HepG2 (cell line): ENCODE measurements around the gene BHLHE23. TPM values are rescaled to one million over a fixed set of nuclear protein-coding genes. Genes with fewer than 3 reads are reported as not detected.
A peak's percentile ranks its signal among the peaks of the same experiment; 100 is the strongest.

Source experiments
- AGO2 ChIP-seq: fragments of 200-400 bp; formaldehyde crosslinking; optimal IDR thresholded peaks from 2 replicates; pipeline ENCODE3; 2017; ENCODE audit warnings: mild to moderate bottlenecking, low read depth, low read length, moderate library complexity
- DNMT3B ChIP-seq: conservative IDR thresholded peaks from 2 replicates; pipeline ENCODE4 v1.6.1; 2016; ENCODE audit warnings: missing biosample characterization, control low read depth
- HDAC2 ChIP-seq: sonication (generic); formaldehyde crosslinking; IDR thresholded peaks from 2 replicates; pipeline ENCODE4 v1.4.0; 2020; ENCODE audit warnings: missing genetic modification reagents
- HHEX ChIP-seq: IDR thresholded peaks from 2 replicates; pipeline ENCODE4 v1.6.1; 2016; ENCODE audit warnings: control low read depth
- HOXD1 ChIP-seq: sonication (generic); formaldehyde crosslinking; IDR thresholded peaks from 2 replicates; pipeline ENCODE4 v1.5.0; 2020; ENCODE audit warnings: missing genetic modification reagents
- IRF9 ChIP-seq: sonication (generic); formaldehyde crosslinking; IDR thresholded peaks from 2 replicates; pipeline ENCODE4 v1.8.0; 2022; ENCODE audit warnings: missing genetic modification reagents, mild to moderate bottlenecking, borderline replicate concordance
- KDM3A ChIP-seq: IDR thresholded peaks from 2 replicates; pipeline ENCODE4 v1.6.1; 2018; ENCODE audit warnings: low read depth, missing compliant biosample characterization
- PHF5A ChIP-seq: IDR thresholded peaks from one replicate; pipeline ENCODE4 v1.6.1; 2018; ENCODE audit warnings: low read depth, missing genetic modification reagents; ENCODE audit not compliant: unreplicated experiment
- PPARG ChIP-seq: conservative IDR thresholded peaks from 2 replicates; pipeline ENCODE4 v1.6.1; 2016; ENCODE audit warnings: missing biosample characterization, missing genetic modification reagents
- RXRB ChIP-seq: IDR thresholded peaks from 2 replicates; pipeline ENCODE4 v1.6.1; 2016; ENCODE audit warnings: borderline replicate concordance, missing genetic modification reagents, missing compliant biosample characterization
- SCMH1 ChIP-seq: sonication (generic); formaldehyde crosslinking; IDR thresholded peaks from 2 replicates; pipeline ENCODE4 v1.9.0; 2021; ENCODE audit warnings: missing genetic modification reagents, mild to moderate bottlenecking, borderline replicate concordance
- TEAD3 ChIP-seq: optimal IDR thresholded peaks from 2 replicates; pipeline ENCODE3; 2016; ENCODE audit warnings: borderline replicate concordance
- THAP7 ChIP-seq: sonication (generic); formaldehyde crosslinking; IDR thresholded peaks from 2 replicates; pipeline ENCODE4 v1.8.1; 2023; ENCODE audit warnings: mild to moderate bottlenecking, missing genetic modification reagents
- TMF1 ChIP-seq: sonication (generic); formaldehyde crosslinking; IDR thresholded peaks from 2 replicates; pipeline ENCODE4 v1.8.1; 2022; ENCODE audit warnings: low read depth, missing genetic modification reagents
- ZNF124 ChIP-seq: sonication (generic); formaldehyde crosslinking; IDR thresholded peaks from 2 replicates; pipeline ENCODE4 v1.4.0; 2020; ENCODE audit warnings: missing genetic modification reagents
- ZNF432 ChIP-seq: sonication (generic); formaldehyde crosslinking; IDR thresholded peaks from 2 replicates; pipeline ENCODE4 v1.5.0; 2020; ENCODE audit warnings: missing genetic modification reagents, mild to moderate bottlenecking, borderline replicate concordance
- ZNF550 ChIP-seq: sonication (generic); formaldehyde crosslinking; IDR thresholded peaks from 2 replicates; pipeline ENCODE4 v1.4.0; 2020; ENCODE audit warnings: mild to moderate bottlenecking, missing genetic modification reagents, borderline replicate concordance
- ZNF552 ChIP-seq: sonication (generic); formaldehyde crosslinking; IDR thresholded peaks from 2 replicates; pipeline ENCODE4 v1.9.0; 2022; ENCODE audit warnings: missing genetic modification reagents, mild to moderate bottlenecking, borderline replicate concordance
- ZNF660 ChIP-seq: sonication (generic); formaldehyde crosslinking; IDR thresholded peaks from 2 replicates; pipeline ENCODE4 v1.5.1; 2020; ENCODE audit warnings: mild to moderate bottlenecking, low read depth, missing genetic modification reagents, borderline replicate concordance
- ZNF737 ChIP-seq: sonication (generic); formaldehyde crosslinking; IDR thresholded peaks from 2 replicates; pipeline ENCODE4 v1.5.0; 2020; ENCODE audit warnings: missing genetic modification reagents, mild to moderate bottlenecking, borderline replicate concordance
- ZSCAN31 ChIP-seq: sonication (generic); formaldehyde crosslinking; IDR thresholded peaks from 2 replicates; pipeline ENCODE4 v1.5.0; 2020; ENCODE audit warnings: low read depth, mild to moderate bottlenecking, missing genetic modification reagents
- polyA plus RNA-seq, 8 experiments: library from polyadenylated mRNA; depleted of rRNA in 3 of 8; stranded (reverse) in 7 of 8; unstranded in 1 of 8; fragments of >200 nt; fragmentation: Illumina TruSeq in 4 of 8; extraction: Trizol in 4 of 8; gene quantifications; 2 replicates each; pipeline versions ENCODE4 v1.2.1 to v1.2.3, GENCODE V29; 2011 to 2016; ENCODE audit warnings: low read depth in 4 of 8, missing spikeins in 1 of 8, mixed read lengths in 1 of 8; ENCODE audit not compliant: insufficient read depth in 1 of 8
- total RNA-seq, 5 experiments: library from RNA; depleted of rRNA; stranded (reverse); fragments of >200 nt; fragmentation: Illumina TruSeq; extraction: Trizol; gene quantifications; 2 replicates each; pipeline ENCODE4 v1.2.3, GENCODE V29; 2016; ENCODE audit warnings: low read depth in 1 of 5
- TF ChIP-seq, protein P1 (sequence below): sonication (generic); formaldehyde crosslinking; IDR thresholded peaks from 2 replicates; pipeline ENCODE4 v1.4.0; 2020; ENCODE audit warnings: mild to moderate bottlenecking, low read depth, missing genetic modification reagents
- TF ChIP-seq, protein P2 (sequence below): sonication (generic); formaldehyde crosslinking; conservative IDR thresholded peaks from 2 replicates; pipeline ENCODE4 v1.4.0; 2020; ENCODE audit warnings: missing genetic modification reagents
- TF ChIP-seq, protein P3 (sequence below): sonication (generic); formaldehyde crosslinking; conservative IDR thresholded peaks from 2 replicates; pipeline ENCODE4 v1.8.0; 2022; ENCODE audit warnings: mild to moderate bottlenecking, moderate library complexity, missing genetic modification reagents

BHLHE23 gene
- total and polyA plus RNA-seq, 2 of the 13 experiments (the other 11 are each of a cell fraction or from before 2014, with no cell fraction given), result not detected

GRCh38 chr20:62966212-62967148, 40.3 kb downstream of the BHLHE23 start (continued):
- TF ChIP-seq ZNF737 (CRISPR knock-in tag) (0 out of 2 replicates have a peak, but pooled peaks have one; percentile 36), ZNF660 (CRISPR knock-in tag) (no peak), ZNF124 (CRISPR knock-in tag) (no peak), ZSCAN31 (no peak), IRF9 (CRISPR knock-in tag) (no peak), AGO2 (peak; percentile 49), TMF1 (no peak), RXRB (CRISPR knock-in tag) (no peak), KDM3A (no peak), THAP7 (CRISPR knock-in tag) (no peak), HHEX (CRISPR knock-in tag) (no peak), ZNF432 (CRISPR knock-in tag) (0 out of 2 replicates have a peak, but pooled peaks have one; percentile 27), ZNF552 (no peak), HOXD1 (CRISPR knock-in tag) (no peak), TEAD3 (CRISPR knock-in tag) (no peak), PHF5A (no peak), PPARG (CRISPR knock-in tag) (no peak), ZNF550 (no peak), HDAC2 (no peak), SCMH1 (CRISPR knock-in tag) (peak; percentile 43; the same call in 1 of the 2 replicates), DNMT3B (CRISPR knock-in tag) (no peak)
- TF ChIP-seq, protein P1, sequence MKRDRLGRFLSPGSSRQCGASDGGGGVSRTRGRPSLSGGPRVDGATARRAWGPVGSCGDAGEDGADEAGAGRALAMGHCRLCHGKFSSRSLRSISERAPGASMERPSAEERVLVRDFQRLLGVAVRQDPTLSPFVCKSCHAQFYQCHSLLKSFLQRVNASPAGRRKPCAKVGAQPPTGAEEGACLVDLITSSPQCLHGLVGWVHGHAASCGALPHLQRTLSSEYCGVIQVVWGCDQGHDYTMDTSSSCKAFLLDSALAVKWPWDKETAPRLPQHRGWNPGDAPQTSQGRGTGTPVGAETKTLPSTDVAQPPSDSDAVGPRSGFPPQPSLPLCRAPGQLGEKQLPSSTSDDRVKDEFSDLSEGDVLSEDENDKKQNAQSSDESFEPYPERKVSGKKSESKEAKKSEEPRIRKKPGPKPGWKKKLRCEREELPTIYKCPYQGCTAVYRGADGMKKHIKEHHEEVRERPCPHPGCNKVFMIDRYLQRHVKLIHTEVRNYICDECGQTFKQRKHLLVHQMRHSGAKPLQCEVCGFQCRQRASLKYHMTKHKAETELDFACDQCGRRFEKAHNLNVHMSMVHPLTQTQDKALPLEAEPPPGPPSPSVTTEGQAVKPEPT (CRISPR knock-in tag), result no peak
- TF ChIP-seq, protein P2, sequence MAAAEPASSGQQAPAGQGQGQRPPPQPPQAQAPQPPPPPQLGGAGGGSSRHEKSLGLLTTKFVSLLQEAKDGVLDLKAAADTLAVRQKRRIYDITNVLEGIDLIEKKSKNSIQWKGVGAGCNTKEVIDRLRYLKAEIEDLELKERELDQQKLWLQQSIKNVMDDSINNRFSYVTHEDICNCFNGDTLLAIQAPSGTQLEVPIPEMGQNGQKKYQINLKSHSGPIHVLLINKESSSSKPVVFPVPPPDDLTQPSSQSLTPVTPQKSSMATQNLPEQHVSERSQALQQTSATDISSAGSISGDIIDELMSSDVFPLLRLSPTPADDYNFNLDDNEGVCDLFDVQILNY (CRISPR knock-in tag), result no peak
- TF ChIP-seq, protein P3, sequence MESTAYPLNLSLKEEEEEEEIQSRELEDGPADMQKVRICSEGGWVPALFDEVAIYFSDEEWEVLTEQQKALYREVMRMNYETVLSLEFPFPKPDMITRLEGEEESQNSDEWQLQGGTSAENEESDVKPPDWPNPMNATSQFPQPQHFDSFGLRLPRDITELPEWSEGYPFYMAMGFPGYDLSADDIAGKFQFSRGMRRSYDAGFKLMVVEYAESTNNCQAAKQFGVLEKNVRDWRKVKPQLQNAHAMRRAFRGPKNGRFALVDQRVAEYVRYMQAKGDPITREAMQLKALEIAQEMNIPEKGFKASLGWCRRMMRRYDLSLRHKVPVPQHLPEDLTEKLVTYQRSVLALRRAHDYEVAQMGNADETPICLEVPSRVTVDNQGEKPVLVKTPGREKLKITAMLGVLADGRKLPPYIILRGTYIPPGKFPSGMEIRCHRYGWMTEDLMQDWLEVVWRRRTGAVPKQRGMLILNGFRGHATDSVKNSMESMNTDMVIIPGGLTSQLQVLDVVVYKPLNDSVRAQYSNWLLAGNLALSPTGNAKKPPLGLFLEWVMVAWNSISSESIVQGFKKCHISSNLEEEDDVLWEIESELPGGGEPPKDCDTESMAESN, result no peak
